Measurements from ENCODE around the gene ZNF497.
A peak's percentile ranks its signal among the peaks of the same experiment; 100 is the strongest.
"Not testable (repeated sequence)": the region's sequence is repeated elsewhere in the genome, so short reads cannot be mapped to it uniquely, and the experiment has no call there.

DNA sequence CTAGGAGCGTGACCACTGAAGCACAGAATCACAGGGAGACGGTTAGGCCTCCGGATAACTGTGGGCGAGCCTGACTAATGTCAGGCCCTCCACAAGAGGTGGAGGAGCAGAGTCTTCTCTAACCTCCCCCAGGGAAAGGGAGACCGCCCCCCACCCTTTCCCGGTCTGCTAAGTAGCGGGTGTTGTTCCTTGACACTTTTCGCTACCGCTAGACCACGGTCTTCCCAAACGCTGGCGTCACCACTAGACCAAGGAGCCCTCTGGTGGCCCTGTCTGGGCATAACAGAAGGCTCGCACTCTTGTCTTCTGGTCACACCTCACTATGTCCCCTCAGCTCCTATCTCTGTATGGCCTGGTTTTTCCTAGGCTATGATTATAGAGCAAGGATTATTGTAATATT is 51.9 kb downstream of the ZNF497 start:
- TF ChIP-seq POLR2AphosphoS5, POLR2A (IDR thresholded peaks at IDR 0.05): not testable (repeated sequence)
- TF ChIP-seq, protein P1, sequence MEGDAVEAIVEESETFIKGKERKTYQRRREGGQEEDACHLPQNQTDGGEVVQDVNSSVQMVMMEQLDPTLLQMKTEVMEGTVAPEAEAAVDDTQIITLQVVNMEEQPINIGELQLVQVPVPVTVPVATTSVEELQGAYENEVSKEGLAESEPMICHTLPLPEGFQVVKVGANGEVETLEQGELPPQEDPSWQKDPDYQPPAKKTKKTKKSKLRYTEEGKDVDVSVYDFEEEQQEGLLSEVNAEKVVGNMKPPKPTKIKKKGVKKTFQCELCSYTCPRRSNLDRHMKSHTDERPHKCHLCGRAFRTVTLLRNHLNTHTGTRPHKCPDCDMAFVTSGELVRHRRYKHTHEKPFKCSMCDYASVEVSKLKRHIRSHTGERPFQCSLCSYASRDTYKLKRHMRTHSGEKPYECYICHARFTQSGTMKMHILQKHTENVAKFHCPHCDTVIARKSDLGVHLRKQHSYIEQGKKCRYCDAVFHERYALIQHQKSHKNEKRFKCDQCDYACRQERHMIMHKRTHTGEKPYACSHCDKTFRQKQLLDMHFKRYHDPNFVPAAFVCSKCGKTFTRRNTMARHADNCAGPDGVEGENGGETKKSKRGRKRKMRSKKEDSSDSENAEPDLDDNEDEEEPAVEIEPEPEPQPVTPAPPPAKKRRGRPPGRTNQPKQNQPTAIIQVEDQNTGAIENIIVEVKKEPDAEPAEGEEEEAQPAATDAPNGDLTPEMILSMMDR (IDR thresholded peaks at IDR 0.05) = peak in 3 of 4 experiments; percentile 16 to 40 (median 23)
